OCI-LY7 (cell line): ENCODE data around the gene CTNNA3. TPM values are rescaled to one million over a fixed set of nuclear protein-coding genes. Genes with fewer than 3 reads are reported as not detected.

ENCODE experiments used
- BruUV-seq: library from RNA; stranded (reverse); fragments of 400-500 nt; replicated peaks from 2 replicates; lab custom pipeline; 2021; lab: Mats Ljungman, UMichigan
- CTCF ChIA-PET: fragments of 300-600 bp; sonication (Branson Sonifier 250); formaldehyde crosslinking; loops from one replicate; lab custom pipeline; 2022; ENCODE audit warnings: antibody characterized with exemption; ENCODE audit not compliant: unreplicated experiment; lab: Charles Lee
- POLR2A ChIA-PET: fragments of 300-600 bp; sonication (Branson Sonifier 250); formaldehyde crosslinking; loops from one replicate; lab custom pipeline; 2022; ENCODE audit warnings: antibody characterized with exemption; lab: Charles Lee
- DNase-seq: peaks from one replicate; pipeline ENCODE4 v3.0.0-alpha.2; 2015; ENCODE audit warnings: low spot score
- H2AFZ ChIP-seq: fragments of 200-600 bp; sonication (generic), shearing (Covaris generic); 2 replicates; pipeline ENCODE4 v1.6.1; 2014; ENCODE audit warnings: mild to moderate bottlenecking, antibody characterized with exemption, low read length, moderate library complexity
- H3K27ac ChIP-seq: fragments of 200-600 bp; sonication (generic); 2 replicates; pipeline ENCODE4 v1.5.1; 2014; ENCODE audit warnings: mixed run types, low read depth, mild to moderate bottlenecking, moderate library complexity, low read length, inconsistent platforms; ENCODE audit not compliant: poor library complexity, severe bottlenecking
- H3K36me3 ChIP-seq: fragments of 200-600 bp; sonication (generic); 2 replicates; pipeline ENCODE4 v1.6.1; 2014; ENCODE audit warnings: mild to moderate bottlenecking, antibody characterized with exemption, low read length, moderate library complexity, mixed read lengths; ENCODE audit not compliant: insufficient read depth
- H3K4me1 ChIP-seq: fragments of 200-600 bp; sonication (generic); 2 replicates; pipeline ENCODE4 v1.5.1; 2014; ENCODE audit warnings: mild to moderate bottlenecking, low read length; ENCODE audit not compliant: insufficient read depth, poor library complexity, severe bottlenecking
- H3K4me2 ChIP-seq: fragments of 200-600 bp; sonication (generic); 2 replicates; pipeline ENCODE4 v1.6.1; 2014; ENCODE audit warnings: mild to moderate bottlenecking, low read length
- H3K4me3 ChIP-seq: fragments of 200-600 bp; sonication (generic); 2 replicates; pipeline ENCODE4 v1.5.1; 2014; ENCODE audit warnings: mild to moderate bottlenecking, low read depth, low read length; ENCODE audit not compliant: poor library complexity, severe bottlenecking
- H3K79me2 ChIP-seq: fragments of 200-600 bp; sonication (generic); 2 replicates; pipeline ENCODE4 v1.6.1; 2016; ENCODE audit warnings: low read depth, mild to moderate bottlenecking, low read length, moderate library complexity, mixed read lengths; ENCODE audit not compliant: insufficient read depth
- H3K9me2 ChIP-seq: fragments of 200-600 bp; sonication (generic); 2 replicates; pipeline ENCODE4 v1.6.1; 2016; ENCODE audit warnings: mild to moderate bottlenecking, low read length, mixed read lengths; ENCODE audit not compliant: insufficient read depth
- H3K9me3 ChIP-seq: fragments of 200-600 bp; sonication (generic); 2 replicates; pipeline ENCODE4 v1.6.1; 2014; ENCODE audit warnings: mild to moderate bottlenecking, mixed run types, low read length, mixed read lengths
- H4K20me1 ChIP-seq: fragments of 200-600 bp; sonication (generic); 2 replicates; pipeline ENCODE4 v1.6.1; 2014; ENCODE audit warnings: mild to moderate bottlenecking, antibody characterized with exemption, low read length, moderate library complexity, mixed read lengths; ENCODE audit not compliant: insufficient read depth
- CTCF ChIP-seq: fragments of 200-600 bp; sonication (generic); conservative IDR thresholded peaks from 2 replicates; pipeline ENCODE4 v1.5.1; 2014; ENCODE audit warnings: mild to moderate bottlenecking, antibody characterized with exemption, low read length, moderate library complexity, mixed read lengths
- EZH2phosphoT487 ChIP-seq: fragments of 200-600 bp; sonication (generic); IDR thresholded peaks from 2 replicates; pipeline ENCODE4 v1.6.1; 2018; ENCODE audit warnings: low read depth, borderline replicate concordance, mild to moderate bottlenecking, mixed run types, antibody characterized with exemption, low read length, moderate library complexity, mixed read lengths
- intact Hi-C: fragments of 100-400 bp; cut with micrococcal nuclease; formaldehyde crosslinking; loops from one replicate; pipeline ENCODE4 v1.10.0; 2022; ENCODE audit not compliant: unreplicated experiment
- total RNA-seq, 2 experiments: library from RNA; depleted of rRNA in 1 of 2; stranded (reverse); fragments of >200 nt in 1 of 2; shearing (Covaris generic) in 1 of 2; gene quantifications; 2 replicates each; pipeline ENCODE4 v1.2.3, GENCODE V29; 2014 to 2022

The CTNNA3 gene
- total RNA-seq, 2 experiments from 2014 or later = not detected

GRCh38 chr10:66783316-66783715 is 912.7 kb downstream of the CTNNA3 start:
- Histone ChIP-seq H3K4me1 (no peaks in the 10 kb centered on the region), H2AFZ (no peak overlapping the region), H3K27ac (no peak overlapping the region), H3K9me2 (no peaks in the 10 kb centered on the region), H4K20me1 (no peaks in the 10 kb centered on the region), H3K4me2 (no peak overlapping the region), H3K9me3 (no peaks in the 10 kb centered on the region), H3K4me3 (no peak overlapping the region), H3K36me3 (no peaks in the 10 kb centered on the region), H3K79me2 (no peaks in the 10 kb centered on the region)
- CTCF ChIA-PET = no interaction called here
- BruUV-seq = no TSS peak
- intact Hi-C loops = no loop called here
- TF ChIP-seq EZH2phosphoT487 = no peak
- no peak for TF ChIP-seq CTCF
- POLR2A ChIA-PET = no interaction called here
- DNase-seq = no peak

GRCh38 chr10:66782776-66783175 is 913.2 kb downstream of the CTNNA3 start:
- intact Hi-C loops = no loop called here
- no peak overlapping the region for H3K4me3 ChIP-seq

GRCh38 chr10:66782144-66782543 is 913.9 kb downstream of the CTNNA3 start:
- intact Hi-C loops = no loop called here
- Histone ChIP-seq H3K4me2 (no peak overlapping the region), H3K36me3 (no peaks in the 10 kb centered on the region), H3K9me3 (no peaks in the 10 kb centered on the region), H3K9me2 (no peaks in the 10 kb centered on the region), H3K79me2 (no peaks in the 10 kb centered on the region), H3K4me3 (no peak overlapping the region), H2AFZ (no peak overlapping the region), H4K20me1 (no peaks in the 10 kb centered on the region), H3K27ac (no peak overlapping the region), H3K4me1 (no peaks in the 10 kb centered on the region)
- DNase-seq = no peak
- CTCF ChIA-PET = no interaction called here
- POLR2A ChIA-PET = no interaction called here
- BruUV-seq = no TSS peak
- TF ChIP-seq CTCF = no peak
- TF ChIP-seq EZH2phosphoT487 = no peak

More at GRCh38 chr10:66782776-66783175, 913.2 kb downstream of the CTNNA3 start:
- Histone ChIP-seq H3K36me3 (no peaks in the 10 kb centered on the region), H3K9me3 (no peaks in the 10 kb centered on the region), H4K20me1 (no peaks in the 10 kb centered on the region), H3K4me1 (no peaks in the 10 kb centered on the region), H2AFZ (no peak overlapping the region), H3K9me2 (no peaks in the 10 kb centered on the region), H3K27ac (no peak overlapping the region), H3K79me2 (no peaks in the 10 kb centered on the region), H3K4me2 (no peak overlapping the region)
- ChIA-PET CTCF (no interaction called here), POLR2A (no interaction called here)
- TF ChIP-seq EZH2phosphoT487 = no peak
- no peak for TF ChIP-seq CTCF
- BruUV-seq = no TSS peak
- DNase-seq = no peak
